ENCODE results near the gene SH3BP2. TPM values are rescaled to one million over a fixed set of nuclear protein-coding genes. Genes with fewer than 3 reads are reported as not detected.
"Not testable (repeated sequence)": the region's sequence is repeated elsewhere in the genome, so short reads cannot be mapped to it uniquely, and the experiment has no call there.

SH3BP2 gene
- polyA plus RNA-seq, 1 donor: 45.9 TPM

DNA sequence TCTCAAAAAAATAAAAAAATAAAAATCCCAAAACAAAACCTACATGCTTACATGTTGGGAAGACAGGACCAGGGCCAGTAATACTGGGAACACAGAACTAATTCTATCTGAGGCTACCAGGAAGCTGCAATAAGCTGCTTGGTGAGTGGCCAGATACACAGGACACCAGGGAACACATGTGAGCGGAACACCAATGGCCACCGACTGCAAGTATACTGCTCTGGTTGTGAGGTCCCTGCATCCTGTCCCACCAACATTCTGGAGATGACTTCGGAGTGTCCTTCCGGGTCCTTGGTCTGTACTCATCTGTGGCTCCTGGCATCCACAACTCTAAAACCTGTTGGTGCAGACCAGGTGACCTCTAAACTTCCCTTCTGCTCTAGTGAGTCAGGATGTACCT is 39.4 kb upstream of the SH3BP2 start:
- DNase-seq: no peak
- Histone ChIP-seq H3K27me3 (ENCODE audit: control insufficient read depth, insufficient read depth, low read length) (no peaks in the 10 kb centered on the region), H3K4me1 (ENCODE audit: control insufficient read depth, insufficient read depth, low read length) (peaks cover 10% of the 10 kb centered on the region), H3K27ac (ENCODE audit: low read length) (no peak overlapping the region), H3K9me3 (ENCODE audit: control insufficient read depth, low read depth, low read length) (no peaks in the 10 kb centered on the region), H3K4me3 (ENCODE audit: low read length) (no peak overlapping the region), H3K36me3 (ENCODE audit: control insufficient read depth, insufficient read depth, low read length) (peaks cover 4% of the 10 kb centered on the region)
- WGBS (ENCODE audit: insufficient coverage, low lambda C conversion rate): no CpG with 5 or more reads among the region's 4 CpGs

DNA sequence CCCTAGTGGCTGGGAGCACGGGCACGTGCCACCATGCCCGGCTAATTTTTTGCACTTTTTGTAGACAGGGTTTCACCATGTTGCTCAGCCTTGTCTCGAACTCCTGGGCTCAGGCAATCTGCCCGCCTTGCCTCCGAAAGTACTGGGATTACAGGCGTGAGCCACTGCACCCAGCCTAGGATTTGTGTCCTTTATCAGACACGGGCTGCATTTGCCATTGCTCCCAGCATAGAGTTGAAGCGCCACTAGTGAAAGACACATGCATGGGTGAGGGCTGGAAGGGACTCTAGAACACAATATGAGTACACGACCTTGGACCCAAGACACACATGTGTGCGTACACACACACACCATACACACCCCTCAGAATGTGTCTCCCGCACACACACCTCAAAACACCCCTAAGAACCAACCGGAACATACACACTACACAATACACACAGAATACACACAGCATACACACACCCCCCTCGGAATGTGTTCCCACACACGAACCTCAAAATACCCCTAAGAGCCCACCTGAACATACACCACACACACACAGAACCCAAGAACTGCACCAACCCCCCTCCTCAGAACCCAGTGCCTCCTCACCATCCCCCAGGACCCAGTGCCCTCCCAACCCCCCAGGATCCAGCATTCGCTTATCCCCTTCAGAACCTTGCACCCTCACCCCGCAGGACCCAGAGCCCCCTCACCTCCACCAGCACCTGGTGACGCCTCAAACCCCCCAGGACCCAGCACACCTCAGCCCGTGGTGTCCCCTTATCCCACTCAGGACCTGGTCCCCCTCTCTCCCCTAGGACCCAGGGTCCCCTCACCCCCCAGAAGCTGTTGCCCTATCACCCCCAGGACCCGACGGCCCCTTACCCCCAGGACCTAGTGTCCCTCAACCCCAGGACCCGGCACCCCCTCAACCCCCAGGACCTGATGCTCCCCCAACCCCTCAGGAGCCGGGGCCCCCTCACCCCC is 37.8 kb upstream of the SH3BP2 start:
- H3K4me3 ChIP-seq (ENCODE audit: low read length): peak overlapping the region; percentile 67
- WGBS (ENCODE audit: insufficient coverage, low lambda C conversion rate): no CpG with 5 or more reads among the region's 23 CpGs
- H3K9me3 ChIP-seq (ENCODE audit: control insufficient read depth, low read depth, low read length): no peaks in the 10 kb centered on the region
- no peaks in the 10 kb centered on the region for H3K27me3 ChIP-seq (ENCODE audit: control insufficient read depth, insufficient read depth, low read length)
- peak overlapping the region; percentile 55 for H3K27ac ChIP-seq (ENCODE audit: low read length)
- H3K4me1 ChIP-seq (ENCODE audit: control insufficient read depth, insufficient read depth, low read length): peaks cover 13% of the 10 kb centered on the region
- H3K36me3 ChIP-seq (ENCODE audit: control insufficient read depth, insufficient read depth, low read length): peaks cover 4% of the 10 kb centered on the region
- DNase-seq: peak in 1 of 2 donors; percentile 50

DNA sequence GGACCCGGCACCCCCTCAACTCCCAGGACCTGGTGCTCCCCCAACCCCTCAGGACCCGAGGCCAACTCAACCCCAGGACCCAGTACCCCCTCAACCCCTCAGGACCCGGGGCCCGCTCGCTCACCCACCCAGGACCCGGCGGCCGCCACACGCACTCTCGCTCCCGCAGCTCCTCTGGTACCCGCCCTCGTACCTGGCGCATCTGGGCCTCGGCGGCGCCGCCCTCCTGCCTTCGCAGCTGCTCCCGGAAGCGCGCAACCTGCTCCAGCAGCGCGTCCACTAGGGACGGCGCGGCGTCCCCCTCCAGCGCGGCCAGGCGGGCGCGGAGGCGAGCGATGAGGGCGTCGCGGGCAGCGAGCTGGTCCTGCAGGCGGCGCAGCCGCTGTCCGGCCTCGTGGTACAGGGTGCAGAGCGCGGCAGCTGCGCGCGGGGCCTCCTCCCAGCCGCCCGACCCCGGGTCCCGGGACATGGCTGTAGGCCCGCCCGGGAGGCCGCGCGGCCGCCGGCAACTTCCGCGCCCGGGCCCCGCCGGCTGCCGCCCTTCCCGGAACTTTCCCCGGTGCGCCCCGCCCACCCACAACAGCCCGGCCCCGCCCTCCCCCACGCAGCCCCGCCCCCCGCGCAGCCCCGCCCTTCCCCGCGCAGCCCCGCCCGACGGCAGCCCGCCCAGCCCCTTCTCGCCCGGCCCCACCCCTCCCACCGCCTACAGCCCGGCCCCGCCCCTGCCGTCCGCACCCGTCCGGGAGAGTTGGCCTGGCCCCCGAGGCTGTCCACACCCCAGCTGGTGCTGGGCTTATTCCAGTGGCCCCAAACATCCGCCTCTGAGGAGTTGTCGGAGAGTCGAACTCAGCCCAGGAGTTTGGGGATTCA is 36.8 kb upstream of the SH3BP2 start, which contains the start of gene TNIP2:
TSS of gene TNIP2 (minus strand) at position 516 of the 870 bp plus-strand sequence. CDS start at position 469, 47 bp downstream.
- no peaks in the 10 kb centered on the region for H3K9me3 ChIP-seq (ENCODE audit: control insufficient read depth, low read depth, low read length)
- no CpG with 5 or more reads among the region's 96 CpGs for WGBS (ENCODE audit: insufficient coverage, low lambda C conversion rate)
- DNase-seq: peak; percentile 79 to 92
- peaks cover 4% of the 10 kb centered on the region for H3K36me3 ChIP-seq (ENCODE audit: control insufficient read depth, insufficient read depth, low read length)
- H3K27ac ChIP-seq (ENCODE audit: low read length): peak within 1 kb of the TSS; percentile 77
- H3K4me3 ChIP-seq (ENCODE audit: low read length): peak within 1 kb of the TSS; percentile 67
- no peaks in the 10 kb centered on the region for H3K27me3 ChIP-seq (ENCODE audit: control insufficient read depth, insufficient read depth, low read length)
- peaks cover 23% of the 10 kb centered on the region for H3K4me1 ChIP-seq (ENCODE audit: control insufficient read depth, insufficient read depth, low read length)

DNA sequence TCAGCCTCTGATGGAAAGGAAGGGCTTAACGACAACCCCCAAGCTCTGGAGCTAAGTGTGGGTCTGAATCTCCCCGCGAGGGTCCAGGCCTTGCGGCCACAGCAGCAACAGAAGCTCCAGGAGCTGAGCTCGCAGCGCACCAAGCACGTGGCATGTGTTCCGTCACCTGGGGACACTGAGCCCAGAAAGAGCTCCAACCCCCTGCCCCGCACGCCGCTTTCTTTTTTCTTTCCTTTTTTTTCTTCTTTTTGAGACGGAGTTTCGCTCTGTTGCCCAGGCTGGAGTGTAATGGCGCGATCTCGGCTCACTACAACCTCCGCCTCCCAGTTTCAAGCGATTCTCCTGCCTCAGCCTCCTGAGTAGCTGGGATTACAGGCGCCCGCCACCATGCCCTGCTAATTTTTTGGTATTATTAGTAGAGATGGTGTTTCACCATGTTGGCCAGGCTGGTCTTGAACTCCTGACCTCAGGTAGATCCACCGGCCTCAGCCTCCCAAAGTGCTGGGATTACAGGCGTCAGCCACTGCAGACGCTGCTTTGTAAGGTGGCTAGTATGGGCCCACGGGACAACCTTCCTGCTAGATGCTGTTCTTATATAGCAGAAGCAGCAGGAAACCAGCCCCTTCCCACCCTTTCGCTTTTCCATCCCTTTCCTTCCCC is 36.1 kb upstream of the SH3BP2 start:
- Histone ChIP-seq H3K36me3 (ENCODE audit: control insufficient read depth, insufficient read depth, low read length) (peaks cover 4% of the 10 kb centered on the region), H3K9me3 (ENCODE audit: control insufficient read depth, low read depth, low read length) (no peaks in the 10 kb centered on the region), H3K27me3 (ENCODE audit: control insufficient read depth, insufficient read depth, low read length) (no peaks in the 10 kb centered on the region), H3K4me1 (ENCODE audit: control insufficient read depth, insufficient read depth, low read length) (peaks cover 30% of the 10 kb centered on the region), H3K4me3 (ENCODE audit: low read length) (peak overlapping the region; percentile 38), H3K27ac (ENCODE audit: low read length) (peak overlapping the region; percentile 77)
- WGBS (ENCODE audit: insufficient coverage, low lambda C conversion rate): 85% methylated on average over 10 of the region's 25 CpGs
- DNase-seq: no peak

DNA sequence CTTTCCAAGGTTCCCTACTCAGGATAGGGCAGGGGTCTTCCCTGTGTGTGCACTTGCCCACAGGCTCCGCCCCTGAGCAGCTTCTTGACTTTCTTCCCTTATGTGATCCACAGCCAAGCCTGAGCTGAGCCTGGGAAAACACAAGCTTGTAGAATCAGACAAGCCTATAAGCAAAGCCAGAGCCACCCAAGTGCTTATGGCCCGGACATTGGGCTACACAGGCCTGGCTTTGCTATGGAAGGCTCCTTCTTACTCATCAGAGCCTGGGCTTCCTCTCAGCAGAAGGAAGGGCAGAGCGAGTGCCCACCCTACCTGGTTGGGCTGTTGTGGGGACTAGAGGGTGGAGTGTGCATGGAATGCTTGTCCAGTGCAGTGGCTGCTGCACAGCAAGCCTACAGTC is 35.5 kb upstream of the SH3BP2 start:
- H3K4me1 ChIP-seq (ENCODE audit: control insufficient read depth, insufficient read depth, low read length): peaks cover 36% of the 10 kb centered on the region

DNA sequence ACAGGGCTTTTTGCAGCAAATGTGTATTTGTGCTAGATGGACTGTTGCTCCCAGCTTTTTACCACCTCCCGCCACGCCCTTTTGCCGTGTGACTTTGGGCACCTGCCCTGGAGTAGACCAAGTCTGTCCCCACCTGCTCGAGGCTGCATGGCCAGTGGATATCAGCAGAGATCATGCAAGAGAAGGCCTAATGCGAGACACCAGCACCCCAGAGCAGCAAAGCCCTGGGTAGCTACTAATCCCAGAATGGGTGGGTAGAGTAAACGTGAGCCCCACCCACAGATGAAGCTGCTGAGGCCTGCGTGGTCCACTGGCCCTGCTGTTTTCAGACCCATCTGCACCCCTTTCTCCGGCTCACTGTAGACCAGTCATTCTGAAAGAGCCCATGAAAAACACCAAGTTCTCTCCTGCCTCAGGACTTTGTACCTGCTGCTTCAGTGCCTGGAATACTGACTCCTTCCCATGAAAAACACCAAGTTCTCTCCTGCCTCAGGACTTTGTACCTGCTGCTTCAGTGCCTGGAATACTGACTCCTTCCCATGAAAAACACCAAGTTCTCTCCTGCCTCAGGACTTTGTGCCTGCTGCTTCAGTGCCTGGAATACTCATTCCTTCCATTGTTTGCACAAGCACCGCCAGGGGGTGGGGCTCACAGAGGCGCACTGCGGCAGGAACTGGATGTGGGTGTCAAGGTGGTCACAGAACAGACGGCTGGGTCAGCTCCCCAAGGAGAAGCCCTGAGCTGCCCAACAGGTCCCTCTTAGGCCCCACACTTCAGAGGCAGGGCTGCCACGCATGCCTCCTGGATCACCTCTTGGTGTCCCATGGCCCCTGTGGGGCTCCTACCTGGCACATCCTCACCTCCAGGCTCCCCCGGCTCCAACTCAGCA is 31.6 kb upstream of the SH3BP2 start:
- peak overlapping the region; percentile 99 for H3K27ac ChIP-seq (ENCODE audit: low read length)

More for the DNA sequence above, 35.5 kb upstream of the SH3BP2 start:
- H3K36me3 ChIP-seq (ENCODE audit: control insufficient read depth, insufficient read depth, low read length): peaks cover 2% of the 10 kb centered on the region
- WGBS (ENCODE audit: insufficient coverage, low lambda C conversion rate): no CpG with 5 or more reads among the region's 3 CpGs
- H3K4me3 ChIP-seq (ENCODE audit: low read length): no peak overlapping the region
- no peak for DNase-seq
- H3K27ac ChIP-seq (ENCODE audit: low read length): no peak overlapping the region
- H3K27me3 ChIP-seq (ENCODE audit: control insufficient read depth, insufficient read depth, low read length): no peaks in the 10 kb centered on the region
- no peaks in the 10 kb centered on the region for H3K9me3 ChIP-seq (ENCODE audit: control insufficient read depth, low read depth, low read length)

DNA sequence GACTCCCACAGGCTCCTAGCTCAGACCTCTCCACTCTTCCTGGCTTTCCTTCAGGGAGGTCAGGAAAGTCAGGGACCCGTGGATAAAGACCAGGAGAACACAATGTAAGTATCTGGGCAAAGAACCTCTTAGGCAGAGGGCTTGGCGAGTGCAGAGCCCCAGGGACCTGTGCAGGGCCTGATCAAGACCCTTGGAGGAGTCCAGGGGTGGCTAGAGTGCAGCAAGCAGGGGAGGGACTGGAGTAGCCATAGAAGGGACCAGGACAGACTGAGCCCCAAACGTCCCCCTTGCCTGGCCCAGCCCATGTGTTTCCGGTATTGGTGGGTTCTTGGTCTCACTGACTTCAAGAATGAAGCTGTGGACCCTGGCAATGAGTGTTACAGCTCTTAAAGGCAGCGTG is 30.8 kb upstream of the SH3BP2 start:
- Histone ChIP-seq H3K4me3 (ENCODE audit: low read length) (peak overlapping the region; percentile 5), H3K36me3 (ENCODE audit: control insufficient read depth, insufficient read depth, low read length) (no peaks in the 10 kb centered on the region), H3K27ac (ENCODE audit: low read length) (peak overlapping the region; percentile 99), H3K9me3 (ENCODE audit: control insufficient read depth, low read depth, low read length) (peaks cover 6% of the 10 kb centered on the region), H3K27me3 (ENCODE audit: control insufficient read depth, insufficient read depth, low read length) (no peaks in the 10 kb centered on the region), H3K4me1 (ENCODE audit: control insufficient read depth, insufficient read depth, low read length) (peaks cover 31% of the 10 kb centered on the region)
- no CpG with 5 or more reads among the region's 5 CpGs for WGBS (ENCODE audit: insufficient coverage, low lambda C conversion rate)
- DNase-seq: no peak

More for the DNA sequence above, 31.6 kb upstream of the SH3BP2 start:
- H3K4me1 ChIP-seq (ENCODE audit: control insufficient read depth, insufficient read depth, low read length): peaks cover 35% of the 10 kb centered on the region
- DNase-seq: peak; percentile 89 to 94
- peak overlapping the region; percentile 5 for H3K4me3 ChIP-seq (ENCODE audit: low read length)
- H3K9me3 ChIP-seq (ENCODE audit: control insufficient read depth, low read depth, low read length): peaks cover 6% of the 10 kb centered on the region
- WGBS (ENCODE audit: insufficient coverage, low lambda C conversion rate): 20% methylated on average over 1 of the region's 14 CpGs
- no peaks in the 10 kb centered on the region for H3K36me3 ChIP-seq (ENCODE audit: control insufficient read depth, insufficient read depth, low read length)
- H3K27me3 ChIP-seq (ENCODE audit: control insufficient read depth, insufficient read depth, low read length): no peaks in the 10 kb centered on the region

DNA sequence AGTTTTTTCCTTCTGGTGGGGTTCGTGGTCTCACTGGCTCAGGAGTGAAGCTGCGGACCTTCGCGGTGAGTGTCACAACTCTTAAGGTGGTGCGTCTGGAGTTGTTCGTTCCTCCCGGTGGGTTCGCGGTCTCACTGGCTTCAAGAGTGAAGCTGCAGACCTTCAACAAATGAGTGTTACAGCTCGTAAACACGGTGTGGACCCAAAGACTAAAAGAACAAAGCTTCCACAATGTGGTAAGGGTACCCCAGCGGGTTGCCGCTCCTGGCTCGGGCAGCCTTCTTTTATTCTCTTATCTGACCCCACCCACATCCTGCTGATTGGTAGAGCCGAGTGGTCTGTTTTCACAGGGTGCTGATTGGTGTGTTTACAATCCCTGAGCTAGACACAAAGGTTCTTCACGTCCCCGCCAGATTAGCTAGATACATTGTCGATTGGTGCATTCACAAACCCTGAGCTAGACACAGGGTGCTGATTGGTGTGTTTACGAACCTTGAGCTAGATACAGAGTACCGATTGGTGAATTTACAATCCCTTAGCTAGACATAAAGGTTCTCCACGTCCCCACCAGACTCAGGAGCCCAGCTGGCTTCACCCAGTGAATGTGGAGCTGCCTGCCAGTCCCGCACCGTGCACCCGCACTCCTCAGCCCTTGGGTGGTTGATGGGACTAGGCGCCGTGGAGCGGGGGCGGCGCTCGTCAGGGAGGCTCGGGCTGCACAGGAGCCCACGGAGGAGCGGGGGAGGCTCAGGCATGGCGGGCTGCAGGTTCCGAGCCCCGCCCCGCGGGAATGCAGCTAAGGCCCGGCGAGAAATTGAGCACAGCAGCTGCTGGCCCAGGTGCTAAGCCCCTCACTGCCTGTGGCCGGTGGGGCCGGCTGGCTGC is 30.2 kb upstream of the SH3BP2 start:
- DNase-seq; H3K9me3 ChIP-seq (ENCODE audit: control insufficient read depth, low read depth, low read length); H3K36me3 ChIP-seq (ENCODE audit: control insufficient read depth, insufficient read depth, low read length); H3K27me3 ChIP-seq (ENCODE audit: control insufficient read depth, insufficient read depth, low read length); H3K4me3 ChIP-seq (ENCODE audit: low read length): not testable (repeated sequence)
- H3K27ac ChIP-seq (ENCODE audit: low read length): peak overlapping the region; percentile 99
- peaks cover 31% of the 10 kb centered on the region for H3K4me1 ChIP-seq (ENCODE audit: control insufficient read depth, insufficient read depth, low read length)
- WGBS (ENCODE audit: insufficient coverage, low lambda C conversion rate): no CpG with 5 or more reads among the region's 42 CpGs

Measured in large intestine (tissue), 3 donors.